ACC112 (cell line): ENCODE results near the gene SOWAHD.
"Not testable (repeated sequence)": the region's sequence is repeated elsewhere in the genome, so short reads cannot be mapped to it uniquely, and the experiment has no call there.

Source experiments
- H2AFZ ChIP-seq: fragments of 200-600 bp; sonication (generic); one replicate; pipeline ENCODE4 v1.6.0; 2017; ENCODE audit warnings: antibody characterized with exemption, low read length; ENCODE audit not compliant: unreplicated experiment
- H3K27ac ChIP-seq: fragments of 200-600 bp; sonication (generic); 2 replicates; pipeline ENCODE4 v1.5.1; 2014; ENCODE audit warnings: low read depth, mild to moderate bottlenecking, antibody characterized with exemption, low read length, moderate library complexity
- H3K27me3 ChIP-seq: fragments of 200-600 bp; sonication (generic); 2 replicates; pipeline ENCODE4 v1.6.1; 2014; ENCODE audit warnings: mild to moderate bottlenecking, antibody characterized with exemption, low read length, moderate library complexity, mixed read lengths; ENCODE audit not compliant: insufficient read depth
- H3K36me3 ChIP-seq: fragments of 200-600 bp; sonication (generic); 2 replicates; pipeline ENCODE4 v1.6.1; 2016; ENCODE audit warnings: mild to moderate bottlenecking, antibody characterized with exemption, low read length, moderate library complexity, mixed read lengths; ENCODE audit not compliant: insufficient read depth
- H3K4me1 ChIP-seq: fragments of 200-600 bp; sonication (generic); one replicate; pipeline ENCODE4 v1.6.1; 2016; ENCODE audit warnings: low read length, mixed read lengths; ENCODE audit not compliant: insufficient read depth, unreplicated experiment, control insufficient read depth
- H3K4me3 ChIP-seq: fragments of 200-600 bp; sonication (generic); 2 replicates; pipeline ENCODE4 v1.5.1; 2014; ENCODE audit warnings: mild to moderate bottlenecking, low read depth, low read length
- H3K79me2 ChIP-seq: fragments of 200-600 bp; sonication (generic); one replicate; pipeline ENCODE4 v1.6.0; 2016; ENCODE audit warnings: low read length; ENCODE audit not compliant: control insufficient read depth, unreplicated experiment, insufficient read depth

The SOWAHD gene

GRCh38 chrX:119758731-119759247, 401 bp downstream of the SOWAHD start:
- Histone ChIP-seq H2AFZ (no peak overlapping the region), H3K4me3 (peak overlapping the region; percentile 70), H3K27me3 (peaks cover 9% of the 10 kb centered on the region; the same call in 1 of the 2 replicates), H3K4me1 (peaks cover 4% of the 10 kb centered on the region), H3K36me3 (no peaks in the 10 kb centered on the region), H3K79me2 (no peaks in the 10 kb centered on the region), H3K27ac (no peak overlapping the region)

GRCh38 chrX:119759248-119759766, 919 bp downstream of the SOWAHD start:
- no peaks in the 10 kb centered on the region for H3K79me2 ChIP-seq
- H2AFZ ChIP-seq, result no peak overlapping the region
- H3K4me1 ChIP-seq, result peaks cover 4% of the 10 kb centered on the region
- H3K27ac ChIP-seq, result no peak overlapping the region
- peaks cover 9% of the 10 kb centered on the region; the same call in 1 of the 2 replicates for H3K27me3 ChIP-seq
- no peaks in the 10 kb centered on the region for H3K36me3 ChIP-seq
- H3K4me3 ChIP-seq, result peak overlapping the region; percentile 70; the same call in 1 of the 2 replicates

- H3K4me1 ChIP-seq, result peaks cover 4% of the 10 kb centered on the region
- peaks cover 9% of the 10 kb centered on the region; the same call in 1 of the 2 replicates for H3K27me3 ChIP-seq
- no peaks in the 10 kb centered on the region for H3K79me2 ChIP-seq
- no peak overlapping the region for H3K4me3 ChIP-seq
- H2AFZ ChIP-seq, result no peak overlapping the region
- no peaks in the 10 kb centered on the region for H3K36me3 ChIP-seq
- no peak overlapping the region for H3K27ac ChIP-seq
Observed at GRCh38 chrX:119760026-119760877, 1.9 kb downstream of the SOWAHD start.

- H2AFZ ChIP-seq, result no peak overlapping the region
- no peaks in the 10 kb centered on the region for H3K36me3 ChIP-seq
- no peak overlapping the region for H3K27ac ChIP-seq
- no peaks in the 10 kb centered on the region for H3K79me2 ChIP-seq
- peaks cover 4% of the 10 kb centered on the region for H3K4me1 ChIP-seq
- no peak overlapping the region for H3K4me3 ChIP-seq
- peaks cover 9% of the 10 kb centered on the region; the same call in 1 of the 2 replicates for H3K27me3 ChIP-seq
Observed at GRCh38 chrX:119762718-119763117, 4.3 kb downstream of the SOWAHD start.

- Histone ChIP-seq H3K4me1 (peaks cover 4% of the 10 kb centered on the region), H3K79me2 (no peaks in the 10 kb centered on the region), H3K27me3 (peaks cover 9% of the 10 kb centered on the region; the same call in 1 of the 2 replicates), H3K4me3 (no peak overlapping the region), H3K36me3 (no peaks in the 10 kb centered on the region), H3K27ac (no peak overlapping the region), H2AFZ (no peak overlapping the region)
Observed at GRCh38 chrX:119763181-119763580, 4.8 kb downstream of the SOWAHD start.

- Histone ChIP-seq H3K27ac (no peak overlapping the region), H3K27me3 (peaks cover 9% of the 10 kb centered on the region; the same call in 1 of the 2 replicates), H3K4me1 (peaks cover 8% of the 10 kb centered on the region), H3K79me2 (no peaks in the 10 kb centered on the region), H3K36me3 (no peaks in the 10 kb centered on the region), H2AFZ (no peak overlapping the region), H3K4me3 (no peak overlapping the region)
Observed at GRCh38 chrX:119763836-119764387, 5.5 kb downstream of the SOWAHD start.

- not testable (repeated sequence) for H3K36me3 ChIP-seq, H2AFZ ChIP-seq, H3K79me2 ChIP-seq, H3K4me1 ChIP-seq, H3K27me3 ChIP-seq, H3K4me3 ChIP-seq
- peak overlapping the region; percentile 23; the same call in 1 of the 2 replicates for H3K27ac ChIP-seq
Observed at GRCh38 chrX:119768436-119768835, 10.0 kb downstream of the SOWAHD start.

- not testable (repeated sequence) for H3K79me2 ChIP-seq, H3K36me3 ChIP-seq, H2AFZ ChIP-seq, H3K27ac ChIP-seq, H3K4me1 ChIP-seq, H3K4me3 ChIP-seq, H3K27me3 ChIP-seq
Observed at GRCh38 chrX:119769388-119769787, 11.0 kb downstream of the SOWAHD start.

GRCh38 chrX:119775517-119776238, 17.3 kb downstream of the SOWAHD start:
- no peak overlapping the region for H2AFZ ChIP-seq
- no peaks in the 10 kb centered on the region for H3K27me3 ChIP-seq
- no peaks in the 10 kb centered on the region for H3K36me3 ChIP-seq
- no peak overlapping the region for H3K27ac ChIP-seq
- no peak overlapping the region for H3K4me3 ChIP-seq
- H3K79me2 ChIP-seq, result no peaks in the 10 kb centered on the region
- no peaks in the 10 kb centered on the region for H3K4me1 ChIP-seq

- H2AFZ ChIP-seq, result no peak overlapping the region
- no peaks in the 10 kb centered on the region for H3K79me2 ChIP-seq
- H3K4me1 ChIP-seq, result no peaks in the 10 kb centered on the region
- H3K27me3 ChIP-seq, result no peaks in the 10 kb centered on the region
- H3K36me3 ChIP-seq, result no peaks in the 10 kb centered on the region
- no peak overlapping the region for H3K27ac ChIP-seq
- H3K4me3 ChIP-seq, result no peak overlapping the region
Observed at GRCh38 chrX:119778829-119779228, 20.4 kb downstream of the SOWAHD start.
